IMR-90 (cell line): ENCODE results near the gene COL27A1. TPM values are rescaled to one million over a fixed set of nuclear protein-coding genes. Genes with fewer than 3 reads are reported as not detected.

Experiments
- ATAC-seq: fragments of 200-7000 bp; cut with Tn5 transposase; 2 replicates; pipeline ENCODE4 v1.9.1; 2020; ENCODE audit warnings: low read depth, mild to moderate bottlenecking, moderate library complexity
- BruUV-seq: library from RNA; stranded (reverse); fragments of 400-500 nt; replicated peaks from 2 replicates; lab custom pipeline; 2021; lab: Mats Ljungman, UMichigan
- CTCF ChIA-PET: fragments of 300-600 bp; formaldehyde crosslinking; extraction: SDS; loops from one replicate; lab custom pipeline; 2021; ENCODE audit warnings: antibody characterized with exemption; lab: Yijun Ruan, JAX
- POLR2A ChIA-PET: fragments of 300-600 bp; sonication (Branson Sonifier 250); formaldehyde crosslinking; loops from one replicate; lab custom pipeline; 2022; ENCODE audit warnings: antibody characterized with exemption; ENCODE audit not compliant: unreplicated experiment; lab: Charles Lee
- DNase-seq: peaks from one replicate; pipeline ENCODE4 v3.0.0; 2013
- H2AFZ ChIP-seq: replicated peaks from 2 replicates; pipeline ENCODE3; 2013; ENCODE audit warnings: low read length, mild to moderate bottlenecking; ENCODE audit not compliant: poor library complexity
- H2AK5ac ChIP-seq: 2 replicates; pipeline ENCODE4 v1.6.1; 2013; ENCODE audit warnings: low read depth, low read length, inconsistent platforms
- H2AK9ac ChIP-seq: replicated peaks from 2 replicates; pipeline ENCODE3; 2013; ENCODE audit warnings: mild to moderate bottlenecking, low read depth, low read length, moderate library complexity; ENCODE audit not compliant: poor library complexity
- H2BK120ac ChIP-seq: 2 replicates; pipeline ENCODE4 v1.6.1; 2013; ENCODE audit warnings: low read depth, low read length, inconsistent platforms
- H2BK15ac ChIP-seq: 3 replicates; pipeline ENCODE4 v1.6.1; 2013; ENCODE audit warnings: low read depth, low read length, inconsistent platforms
- H2BK20ac ChIP-seq: 2 replicates; pipeline ENCODE4 v1.6.1; 2013; ENCODE audit warnings: low read depth, mild to moderate bottlenecking, inconsistent platforms, low read length, moderate library complexity
- H2BK5ac ChIP-seq: 2 replicates; pipeline ENCODE4 v1.6.1; 2013; ENCODE audit warnings: mild to moderate bottlenecking, low read depth, low read length, inconsistent platforms; ENCODE audit not compliant: poor library complexity, severe bottlenecking
- H3K14ac ChIP-seq: replicated peaks from 2 replicates; pipeline ENCODE4 v1.6.1; 2013; ENCODE audit warnings: low read depth, low read length, inconsistent platforms
- H3K18ac ChIP-seq: 2 replicates; pipeline ENCODE4 v1.6.1; 2013; ENCODE audit warnings: low read depth, low read length, control low read depth
- H3K23ac ChIP-seq: 2 replicates; pipeline ENCODE4 v1.6.1; 2013; ENCODE audit warnings: low read depth, low read length, inconsistent platforms
- H3K27ac ChIP-seq: 2 replicates; pipeline ENCODE4 v1.5.1; 2013; ENCODE audit warnings: mild to moderate bottlenecking, control low read depth, low read length; ENCODE audit not compliant: insufficient read depth
- H3K27me3 ChIP-seq: 2 replicates; pipeline ENCODE4 v1.6.1; 2013; ENCODE audit warnings: low read length; ENCODE audit not compliant: control insufficient read depth, insufficient read depth
- H3K36me3 ChIP-seq: 2 replicates; pipeline ENCODE4 v1.6.1; 2013; ENCODE audit warnings: low read length, mixed read lengths; ENCODE audit not compliant: control insufficient read depth, insufficient read depth
- H3K4ac ChIP-seq: 2 replicates; pipeline ENCODE4 v1.6.1; 2013; ENCODE audit warnings: low read depth, low read length, inconsistent platforms
- H3K4me1 ChIP-seq: 2 replicates; pipeline ENCODE4 v1.6.1; 2013; ENCODE audit warnings: low read length, mixed read lengths; ENCODE audit not compliant: control insufficient read depth, insufficient read depth
- H3K4me2 ChIP-seq: 2 replicates; pipeline ENCODE4 v1.6.1; 2013; ENCODE audit warnings: low read depth, mild to moderate bottlenecking, control low read depth, low read length, moderate library complexity
- H3K4me3 ChIP-seq: 2 replicates; pipeline ENCODE4 v1.5.1; 2013; ENCODE audit warnings: low read depth, mild to moderate bottlenecking, control low read depth, low read length, moderate library complexity; ENCODE audit not compliant: insufficient read depth
- H3K56ac ChIP-seq: 2 replicates; pipeline ENCODE4 v1.6.1; 2013; ENCODE audit warnings: low read length, inconsistent platforms; ENCODE audit not compliant: insufficient read depth; ENCODE audit errors: extremely low read depth
- H3K79me1 ChIP-seq, 2 experiments: 2 replicates each; pipeline ENCODE4 v1.6.1; 2013; ENCODE audit warnings: low read length in 2 of 2, inconsistent platforms in 1 of 2, low read depth in 1 of 2
- H3K9ac ChIP-seq: 2 replicates; pipeline ENCODE4 v1.6.1; 2013; ENCODE audit warnings: low read depth, low read length, control low read depth
- H3K9me1 ChIP-seq: 2 replicates; pipeline ENCODE4 v1.6.1; 2013; ENCODE audit warnings: low read length, inconsistent platforms; ENCODE audit not compliant: insufficient read depth
- H3K9me3 ChIP-seq: 2 replicates; pipeline ENCODE4 v1.6.1; 2013; ENCODE audit warnings: low read length; ENCODE audit not compliant: control insufficient read depth, insufficient read depth
- H4K20me1 ChIP-seq: 2 replicates; pipeline ENCODE4 v1.6.1; 2013; ENCODE audit warnings: low read length, inconsistent platforms; ENCODE audit not compliant: insufficient read depth
- H4K5ac ChIP-seq: 2 replicates; pipeline ENCODE4 v1.6.1; 2013; ENCODE audit warnings: mild to moderate bottlenecking, low read depth, low read length, control low read depth
- H4K8ac ChIP-seq, 2 experiments: 2 replicates each; pipeline ENCODE4 v1.6.1; 2013; ENCODE audit warnings: low read depth in 2 of 2, low read length in 2 of 2, control low read depth in 1 of 2, inconsistent platforms in 1 of 2
- H4K91ac ChIP-seq: 2 replicates; pipeline ENCODE4 v1.6.1; 2013; ENCODE audit warnings: low read depth, low read length, inconsistent platforms; ENCODE audit not compliant: insufficient read depth
- BHLHE40 ChIP-seq: fragments of 150-350 bp; IDR thresholded peaks from 2 replicates; pipeline ENCODE4 v1.6.1; 2016; ENCODE audit warnings: mild to moderate bottlenecking, low read depth, low read length
- CEBPB ChIP-seq: IDR thresholded peaks from 2 replicates; pipeline ENCODE4 v1.6.1; 2012; ENCODE audit warnings: low read depth, low read length, improper control_type of control experiment
- CHD1 ChIP-seq: IDR thresholded peaks from 2 replicates; pipeline ENCODE4 v1.6.1; 2012; ENCODE audit warnings: low read depth, low read length, improper control_type of control experiment
- CTCF ChIP-seq: conservative IDR thresholded peaks from 2 replicates; pipeline ENCODE4 v1.5.1; 2012; ENCODE audit warnings: mild to moderate bottlenecking, low read depth, low read length, improper control_type of control experiment
- ELK1 ChIP-seq: fragments of 150-350 bp; IDR thresholded peaks from 2 replicates; pipeline ENCODE4 v1.6.1; 2016; ENCODE audit warnings: low read depth, mild to moderate bottlenecking, low read length, moderate library complexity, borderline replicate concordance
- FOS ChIP-seq: fragments of 150-350 bp; IDR thresholded peaks from 2 replicates; pipeline ENCODE4 v1.6.1; 2016; ENCODE audit warnings: low read depth, low read length
- MAFK ChIP-seq: IDR thresholded peaks from 2 replicates; pipeline ENCODE4 v1.6.1; 2012; ENCODE audit warnings: low read depth, low read length, improper control_type of control experiment
- MAZ ChIP-seq: IDR thresholded peaks from 2 replicates; pipeline ENCODE4 v1.6.1; 2012; ENCODE audit warnings: low read depth, mild to moderate bottlenecking, low read length, improper control_type of control experiment, moderate library complexity, borderline replicate concordance
- MXI1 ChIP-seq: IDR thresholded peaks from 2 replicates; pipeline ENCODE4 v1.6.1; 2012; ENCODE audit warnings: low read depth, mild to moderate bottlenecking, low read length, moderate library complexity, borderline replicate concordance
- NFE2L2 ChIP-seq: fragments of 150-350 bp; IDR thresholded peaks from 2 replicates; pipeline ENCODE4 v1.6.1; 2016; ENCODE audit warnings: low read depth, mild to moderate bottlenecking, low read length
- POLR2A ChIP-seq: IDR thresholded peaks from 2 replicates; pipeline ENCODE4 v1.6.1; 2012; ENCODE audit warnings: mild to moderate bottlenecking, low read depth, low read length
- RAD21 ChIP-seq: IDR thresholded peaks from 2 replicates; pipeline ENCODE4 v1.6.1; 2012; ENCODE audit warnings: low read length, improper control_type of control experiment
- RCOR1 ChIP-seq: IDR thresholded peaks from 2 replicates; pipeline ENCODE4 v1.6.1; 2012; ENCODE audit warnings: mild to moderate bottlenecking, low read length, improper control_type of control experiment; ENCODE audit not compliant: insufficient replicate concordance
- RFX5 ChIP-seq: IDR thresholded peaks from 2 replicates; pipeline ENCODE4 v1.8.0; 2012; ENCODE audit warnings: low read depth, mild to moderate bottlenecking, low read length, moderate library complexity
- SMC3 ChIP-seq: fragments of 150-350 bp; IDR thresholded peaks from 2 replicates; pipeline ENCODE4 v1.6.1; 2016; ENCODE audit warnings: low read depth, mild to moderate bottlenecking, antibody characterized with exemption, low read length, moderate library complexity
- USF2 ChIP-seq: fragments of 150-350 bp; IDR thresholded peaks from 2 replicates; pipeline ENCODE4 v1.6.1; 2017; ENCODE audit warnings: mild to moderate bottlenecking, antibody characterized with exemption, low read length, low read depth
- WGBS, 2 experiments: methylation state at CpG; one replicate each; pipeline versions ENCODE4 v1.1.5 to v1.1.7; 2013; ENCODE audit warnings: missing lambda C conversion rate in 2 of 2; ENCODE audit not compliant: insufficient read length in 1 of 2; ENCODE audit errors: extremely low coverage in 2 of 2; 5-methylcytosine and 5-hydroxymethylcytosine counted together
- dilution Hi-C: fragments of 300-500 bp; cut with HindIII; formaldehyde crosslinking; loops from one replicate; pipeline ENCODE4 v1.14.3; 2018; ENCODE audit warnings: low sequenced_read_pairs; ENCODE audit not compliant: unreplicated experiment
- in situ Hi-C: fragments of 300-500 bp; cut with MboI; formaldehyde crosslinking; loops from 3 replicates; pipeline ENCODE4 v1.14.3; 2019; ENCODE audit warnings: low sequenced_read_pairs, inconsistent platforms, mixed read lengths
- intact Hi-C: fragments of 100-400 bp; cut with micrococcal nuclease; formaldehyde crosslinking; loops from 2 replicates; pipeline ENCODE4 v1.10.0; 2022
- polyA plus RNA-seq, 3 experiments: library from polyadenylated mRNA; depleted of rRNA; stranded (reverse); fragments of >200 nt; gene quantifications; 2 replicates each; pipeline ENCODE4 v1.2.3, GENCODE V29; 2012; ENCODE audit warnings: low replicate concordance in 1 of 3
- total RNA-seq: library from RNA; depleted of rRNA; stranded (reverse); fragments of >200 nt; gene quantifications from 2 replicates; pipeline ENCODE4 v1.2.3, GENCODE V29; 2012

COL27A1 gene
- total and polyA plus RNA-seq, 2 of the 4 experiments (the other 2 are of a cell fraction), result 3.2 to 18.3 TPM

- H4K20me1 ChIP-seq, result no peaks in the 10 kb centered on the region
- H3K4me2 ChIP-seq, result no peak overlapping the region
- H2AK5ac ChIP-seq, result no peak overlapping the region
- no peaks in the 10 kb centered on the region for H3K9me1 ChIP-seq
- no peak overlapping the region for H3K4me3 ChIP-seq
- H3K79me1 ChIP-seq, result no peaks in the 10 kb centered on the region
- no peak overlapping the region for H2BK5ac ChIP-seq
- no peak overlapping the region for H2AK9ac ChIP-seq
- H3K9me3 ChIP-seq, result peaks cover 12% of the 10 kb centered on the region
- H2BK120ac ChIP-seq, result no peak overlapping the region
- no peak overlapping the region for H3K18ac ChIP-seq
- ATAC-seq, result no peak
- no peak overlapping the region for H3K23ac ChIP-seq
- intact Hi-C loops, result no loop called here
- no peak overlapping the region for H4K8ac ChIP-seq
- H2BK15ac ChIP-seq, result no peak overlapping the region
- dilution Hi-C loops, result no loop called here
- H3K27me3 ChIP-seq, result peaks cover 67% of the 10 kb centered on the region
- no peak overlapping the region for H3K9ac ChIP-seq
- TF ChIP-seq CEBPB, result no peak
- TF ChIP-seq MAFK, result no peak
- no peak for TF ChIP-seq USF2
- no peak for TF ChIP-seq BHLHE40
- TF ChIP-seq CHD1, result no peak
- no peak for TF ChIP-seq POLR2A
- no peak for TF ChIP-seq CTCF
- no peak for TF ChIP-seq RAD21
- TF ChIP-seq RFX5, result no peak
- no peak for TF ChIP-seq ELK1
- TF ChIP-seq MXI1, result no peak
- TF ChIP-seq FOS, result no peak
- no peak for TF ChIP-seq MAZ
- TF ChIP-seq NFE2L2, result no peak
- TF ChIP-seq SMC3, result no peak
- no peak for TF ChIP-seq RCOR1
- no peak overlapping the region for H3K27ac ChIP-seq
- no peaks in the 10 kb centered on the region for H3K4me1 ChIP-seq
- no peak overlapping the region for H2AFZ ChIP-seq
- BruUV-seq, result no TSS peak
- ChIA-PET CTCF (no interaction called here), POLR2A (no interaction called here)
- H3K56ac ChIP-seq, result no peak overlapping the region
- H2BK20ac ChIP-seq, result no peak overlapping the region
- 40% methylated on average over 1 of the region's 1 CpG; no CpG with 5 or more reads in 1 of the 2 experiments for WGBS, 2 experiments
- no peak overlapping the region for H4K5ac ChIP-seq
- no peak overlapping the region for H3K14ac ChIP-seq
- DNase-seq, result no peak
- no peak overlapping the region for H4K91ac ChIP-seq
- H3K4ac ChIP-seq, result no peak overlapping the region
- in situ Hi-C loops, result no loop called here
- no peaks in the 10 kb centered on the region for H3K36me3 ChIP-seq
These were observed 31.2 kb upstream of the COL27A1 start for GRCh38 chr9:114124138-114124537.
